ENCODE measurements around the gene LRRC8D. TPM values are rescaled to one million over a fixed set of nuclear protein-coding genes. Genes with fewer than 3 reads are reported as not detected.

The LRRC8D gene
- polyA plus RNA-seq, 2 of the 4 experiments (the other 2 are of a cell fraction), result 41.8 to 76.7 TPM

GRCh38 chr1:89974696-89975470 lies 154.1 kb downstream of the LRRC8D start:
- CTCF ChIA-PET, result interaction anchor here (2.0 kb wide), 1 partner anchor 12 kb away, joined by 12 read pairs; no protein-coding TSS in a partner anchor
- Histone ChIP-seq H3K4me1 (peaks cover 52% of the 10 kb centered on the region), H3K27ac (peak overlapping the region; percentile 76 to 88), H3K9me3 (no peaks in the 10 kb centered on the region), H3K4me2 (peak overlapping the region; percentile 70), H3K4me3 (no peak overlapping the region)
- ATAC-seq, result peak; percentile 64 to 86; a peak in 5 of 6 replicates
- TF ChIP-seq USF2 (IDR thresholded peaks at IDR 0.05) (no peak), ELK1 (IDR thresholded peaks at IDR 0.05; ENCODE audit: low read depth, low read length) (no peak), CBX8 (IDR thresholded peaks at IDR 0.05) (no peak), HDAC2 (IDR thresholded peaks at IDR 0.05) (no peak), CEBPB (IDR thresholded peaks at IDR 0.05) (peak in 1 of 2 experiments; percentile 52; a peak in 1 of 4 replicates), SMC3 (IDR thresholded peaks at IDR 0.05) (no peak), MAX (IDR thresholded peaks at IDR 0.05) (no peak), MYC (IDR thresholded peaks at IDR 0.05; ENCODE audit: borderline replicate concordance, low read length) (no peak), ZNF302 (CRISPR knock-in tag; IDR thresholded peaks at IDR 0.05) (no peak), RCOR1 (IDR thresholded peaks at IDR 0.05; ENCODE audit: low read depth, low read length) (no peak), GATA3 (IDR thresholded peaks at IDR 0.05; ENCODE audit: borderline replicate concordance) (peak; percentile 42; the same call in 1 of the 2 replicates), EHF (CRISPR knock-in tag; IDR thresholded peaks at IDR 0.05) (no peak), FOSB (CRISPR knock-in tag; IDR thresholded peaks at IDR 0.05) (no peak), HMGXB4 (CRISPR knock-in tag; IDR thresholded peaks at IDR 0.05; ENCODE audit: borderline replicate concordance) (no peak), PHF8 (IDR thresholded peaks at IDR 0.05; ENCODE audit: borderline replicate concordance, low read depth) (no peak), HOXB5 (CRISPR knock-in tag; IDR thresholded peaks at IDR 0.05) (no peak), MAFK (IDR thresholded peaks at IDR 0.05; ENCODE audit: partially characterized antibody) (peak; percentile 30), RARB (CRISPR knock-in tag; IDR thresholded peaks at IDR 0.05) (no peak), EHMT2 (IDR thresholded peaks at IDR 0.05; ENCODE audit: low read depth) (no peak), HEYL (CRISPR knock-in tag; IDR thresholded peaks at IDR 0.05) (no peak), PBX3 (IDR thresholded peaks at IDR 0.05) (no peak), RAD21 (conservative IDR thresholded peaks at IDR 0.05 in 1 of 2, IDR thresholded peaks at IDR 0.05 in 1 of 2) (no peak), MAZ (IDR thresholded peaks at IDR 0.05; ENCODE audit: borderline replicate concordance, low read depth, low read length) (no peak), RNF2 (IDR thresholded peaks at IDR 0.05; ENCODE audit: borderline replicate concordance, low read depth) (no peak), KDM1A (IDR thresholded peaks at IDR 0.05; ENCODE audit: low read depth) (no peak), FOSL2 (IDR thresholded peaks at IDR 0.05) (no peak), FOSL2 (CRISPR knock-in tag; IDR thresholded peaks at IDR 0.05) (peak; percentile 68), NFE2L2 (conservative IDR thresholded peaks at IDR 0.05; ENCODE audit: low read length) (no peak), HOXB13 (CRISPR knock-in tag; IDR thresholded peaks at IDR 0.05; ENCODE audit: low read depth) (no peak), ZSCAN20 (CRISPR knock-in tag; IDR thresholded peaks at IDR 0.05) (no peak), FOXS1 (CRISPR knock-in tag; IDR thresholded peaks at IDR 0.05) (no peak), HES2 (IDR thresholded peaks at IDR 0.05) (no peak)
- WGBS (ENCODE audit: missing lambda C conversion rate), result 30% methylated on average over 4 of the region's 4 CpGs
- POLR2A ChIA-PET, result interaction anchor here (1.1 kb wide), 1 partner anchor 20 kb away, joined by 3 read pairs; the partner anchor contains the start of gene ZNF326
- DNase-seq (ENCODE audit: low read depth in 1 of 2, low spot score in 1 of 2), result peak in 1 of 2 experiments; percentile 78
- FAIRE-seq, result no peak
